Progenitor cell of endocrine pancreas (in vitro differentiated cells): ENCODE data around the gene APBB1. TPM values are rescaled to one million over a fixed set of nuclear protein-coding genes. Genes with fewer than 3 reads are reported as not detected.
A peak's percentile ranks its signal among the peaks of the same experiment; 100 is the strongest.

Experiments used
- DNase-seq: peaks from one replicate; pipeline ENCODE4 v3.0.0; 2021; ENCODE audit warnings: low spot score; ENCODE audit not compliant: unreplicated experiment
- H3K27ac Mint-ChIP-seq: 2 replicates; pipeline ENCODE4 v1.8.0; 2021; ENCODE audit warnings: mild to moderate bottlenecking, moderate library complexity, mixed read lengths
- H3K27me3 Mint-ChIP-seq: 2 replicates; pipeline ENCODE4 v1.8.0; 2021; ENCODE audit warnings: mixed read lengths
- H3K36me3 Mint-ChIP-seq: 2 replicates; pipeline ENCODE4 v1.8.0; 2022; ENCODE audit warnings: mixed read lengths; ENCODE audit not compliant: insufficient read depth
- H3K4me1 Mint-ChIP-seq: 2 replicates; pipeline ENCODE4 v1.8.0; 2021; ENCODE audit warnings: low read depth, mixed read lengths
- H3K4me3 Mint-ChIP-seq: 2 replicates; pipeline ENCODE4 v1.8.0; 2021; ENCODE audit warnings: low read depth, mild to moderate bottlenecking, moderate library complexity, mixed read lengths
- H3K9me3 Mint-ChIP-seq: 2 replicates; pipeline ENCODE4 v1.8.0; 2021; ENCODE audit warnings: low read depth, mixed read lengths
- CTCF ChIP-seq: fragments of 200-600 bp; sonication (generic); IDR thresholded peaks from one replicate; pipeline ENCODE4 v1.5.0; 2021; ENCODE audit warnings: antibody characterized with exemption, mild to moderate bottlenecking; ENCODE audit not compliant: unreplicated experiment
- total RNA-seq: library from RNA; stranded (reverse); gene quantifications from 2 replicates; pipeline ENCODE4 v1.2.1, GENCODE V29; 2021

APBB1 gene
- total RNA-seq, 1 donor from 2014 or later, result 71.4 TPM

- peak overlapping the region; percentile 81 for H3K27ac Mint-ChIP-seq
- H3K27me3 Mint-ChIP-seq, result no peaks in the 10 kb centered on the region
- no peaks in the 10 kb centered on the region for H3K9me3 Mint-ChIP-seq
- H3K4me3 Mint-ChIP-seq, result no peak overlapping the region
- peaks cover 39% of the 10 kb centered on the region for H3K4me1 Mint-ChIP-seq
- no peaks in the 10 kb centered on the region for H3K36me3 Mint-ChIP-seq
- no peak for TF ChIP-seq CTCF
- no peak for DNase-seq
Measured at GRCh38 chr11:6356503-6357055, 62.3 kb downstream of the APBB1 start.

DNA sequence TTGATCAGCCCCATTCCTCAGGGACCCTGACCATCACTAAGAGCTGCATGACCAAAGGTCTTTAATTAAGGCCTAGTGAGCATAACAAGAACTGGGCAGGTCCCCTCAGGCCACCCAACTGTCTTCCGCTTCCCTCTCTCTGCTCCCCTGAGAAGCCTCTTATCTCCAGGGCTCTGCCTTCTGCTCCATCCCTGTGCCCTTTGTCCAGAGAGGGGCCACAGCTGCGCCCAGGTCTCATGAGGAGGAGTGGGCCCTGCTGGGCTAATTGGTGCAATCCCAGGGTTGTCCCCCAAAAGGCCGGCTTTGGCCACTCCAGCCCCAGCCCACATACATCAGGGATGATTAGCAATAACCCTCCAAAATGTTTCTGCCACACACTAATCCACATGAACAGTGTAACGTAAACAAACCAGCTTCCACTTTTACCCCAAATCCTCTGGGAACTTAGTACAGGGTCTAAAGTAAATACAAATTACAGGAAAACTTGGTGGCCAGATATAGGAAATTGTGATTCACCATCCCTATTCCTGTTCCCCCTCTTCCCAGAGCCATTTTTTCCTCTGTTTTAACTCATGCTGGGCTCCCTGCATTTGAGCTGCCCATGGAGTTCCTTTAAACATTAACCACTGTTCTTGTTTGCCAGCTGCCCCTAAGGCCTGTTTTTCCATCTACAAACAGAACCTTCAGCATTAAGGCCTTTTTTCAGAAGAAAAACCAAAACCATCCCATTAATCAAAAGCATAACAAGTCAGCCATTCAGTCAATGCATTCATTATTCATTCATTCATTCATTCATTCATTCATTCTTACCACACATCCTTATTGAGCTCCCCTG is 64.0 kb downstream of the APBB1 start:
- no peak for TF ChIP-seq CTCF
- H3K4me3 Mint-ChIP-seq, result no peak overlapping the region
- H3K36me3 Mint-ChIP-seq, result no peaks in the 10 kb centered on the region
- peak overlapping the region; percentile 85 for H3K27ac Mint-ChIP-seq
- H3K4me1 Mint-ChIP-seq, result peaks cover 39% of the 10 kb centered on the region
- H3K27me3 Mint-ChIP-seq, result no peaks in the 10 kb centered on the region
- DNase-seq, result no peak
- no peaks in the 10 kb centered on the region for H3K9me3 Mint-ChIP-seq

- peaks cover 39% of the 10 kb centered on the region for H3K4me1 Mint-ChIP-seq
- peak; percentile 97 for TF ChIP-seq CTCF
- no peak overlapping the region for H3K27ac Mint-ChIP-seq
- DNase-seq, result peak; percentile 67
- H3K27me3 Mint-ChIP-seq, result no peaks in the 10 kb centered on the region
- H3K36me3 Mint-ChIP-seq, result no peaks in the 10 kb centered on the region
- H3K9me3 Mint-ChIP-seq, result no peaks in the 10 kb centered on the region
- H3K4me3 Mint-ChIP-seq, result no peak overlapping the region
Measured at GRCh38 chr11:6353367-6353987, 65.4 kb downstream of the APBB1 start.

DNA sequence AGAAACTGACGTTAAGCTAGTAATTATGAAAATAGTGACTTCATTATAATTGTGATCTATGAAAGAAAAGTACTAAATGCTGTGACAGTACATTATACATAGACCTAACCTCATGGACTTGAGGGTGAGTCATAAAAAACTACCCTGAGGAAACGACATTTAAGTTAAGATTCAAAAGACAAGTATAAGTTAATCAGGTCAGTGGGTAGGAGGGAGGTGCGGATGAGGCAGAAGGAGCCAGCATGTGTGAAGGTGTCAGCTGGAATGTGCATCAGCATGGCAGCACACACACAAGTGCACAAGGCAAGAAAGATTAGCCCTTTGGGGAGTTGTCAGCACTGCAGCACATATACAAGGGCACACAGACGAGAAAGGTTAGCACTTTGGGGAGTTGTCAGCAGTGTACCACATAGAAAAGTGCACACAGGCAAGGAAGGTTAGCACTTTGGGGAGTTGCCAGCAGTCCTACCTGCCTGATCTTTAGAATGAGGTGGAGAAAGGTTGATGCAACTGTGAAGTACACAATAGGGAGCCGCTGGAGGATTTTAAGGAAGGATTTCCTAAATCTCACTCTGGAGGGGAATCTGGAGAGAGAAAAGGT is 67.0 kb downstream of the APBB1 start:
- Mint-ChIP-seq H3K27ac (no peak overlapping the region), H3K4me1 (peaks cover 30% of the 10 kb centered on the region), H3K36me3 (no peaks in the 10 kb centered on the region), H3K4me3 (no peak overlapping the region), H3K9me3 (no peaks in the 10 kb centered on the region), H3K27me3 (no peaks in the 10 kb centered on the region)
- TF ChIP-seq CTCF, result no peak
- no peak for DNase-seq

- no peak for DNase-seq
- TF ChIP-seq CTCF, result no peak
- no peaks in the 10 kb centered on the region for H3K36me3 Mint-ChIP-seq
- H3K4me1 Mint-ChIP-seq, result peaks cover 23% of the 10 kb centered on the region
- no peaks in the 10 kb centered on the region for H3K27me3 Mint-ChIP-seq
- no peak overlapping the region for H3K4me3 Mint-ChIP-seq
- H3K27ac Mint-ChIP-seq, result no peak overlapping the region
- no peaks in the 10 kb centered on the region for H3K9me3 Mint-ChIP-seq
Measured at GRCh38 chr11:6350486-6350885, 68.4 kb downstream of the APBB1 start.
